OCI-LY1 (cell line): Measurements from ENCODE around the gene NPAS1.
A peak's percentile ranks its signal among the peaks of the same experiment; 100 is the strongest.
"Not testable (repeated sequence)": the region's sequence is repeated elsewhere in the genome, so short reads cannot be mapped to it uniquely, and the experiment has no call there.

ENCODE experiments used
- H2AFZ ChIP-seq: fragments of 200-600 bp; sonication (generic), shearing (Covaris generic); 2 replicates; pipeline ENCODE4 v1.6.0; 2014; ENCODE audit warnings: antibody characterized with exemption, mild to moderate bottlenecking, low read length
- H3F3A ChIP-seq: fragments of 200-600 bp; sonication (generic), shearing (Covaris generic); 2 replicates; pipeline ENCODE4 v1.6.0; 2014; ENCODE audit warnings: mild to moderate bottlenecking, antibody characterized with exemption, low read length, moderate library complexity; ENCODE audit not compliant: insufficient read depth
- H3K27ac ChIP-seq: fragments of 200-600 bp; sonication (generic); 2 replicates; pipeline ENCODE4 v1.5.1; 2014; ENCODE audit warnings: low read length, mixed run types, mild to moderate bottlenecking, low read depth; ENCODE audit not compliant: poor library complexity, severe bottlenecking
- H3K27me3 ChIP-seq: fragments of 200-600 bp; sonication (generic); 2 replicates; pipeline ENCODE4 v1.6.0; 2014; ENCODE audit warnings: antibody characterized with exemption, mild to moderate bottlenecking, low read length, moderate library complexity; ENCODE audit not compliant: insufficient read depth
- H3K36me3 ChIP-seq: fragments of 200-600 bp; sonication (generic); 2 replicates; pipeline ENCODE4 v1.6.1; 2014; ENCODE audit warnings: mild to moderate bottlenecking, antibody characterized with exemption, low read length, moderate library complexity, mixed read lengths; ENCODE audit not compliant: insufficient read depth
- H3K4me1 ChIP-seq: fragments of 200-600 bp; sonication (generic); 2 replicates; pipeline ENCODE4 v1.5.1; 2014; ENCODE audit warnings: mild to moderate bottlenecking, low read length, moderate library complexity; ENCODE audit not compliant: insufficient read depth, severe bottlenecking
- H3K4me2 ChIP-seq: fragments of 200-600 bp; sonication (generic), shearing (Covaris generic); 2 replicates; pipeline ENCODE4 v1.6.1; 2014; ENCODE audit warnings: low read length
- H3K4me3 ChIP-seq: fragments of 200-600 bp; sonication (generic); 2 replicates; pipeline ENCODE4 v1.5.1; 2014; ENCODE audit warnings: low read length, low read depth, mild to moderate bottlenecking, mixed read lengths; ENCODE audit not compliant: poor library complexity, severe bottlenecking
- H3K79me2 ChIP-seq: fragments of 200-600 bp; shearing (Covaris generic); 2 replicates; pipeline ENCODE4 v1.6.1; 2016; ENCODE audit warnings: mixed run types, low read length, mixed read lengths; ENCODE audit not compliant: insufficient read depth
- H3K9ac ChIP-seq: fragments of 200-600 bp; sonication (generic), shearing (Covaris generic); 2 replicates; pipeline ENCODE4 v1.6.1; 2014; ENCODE audit warnings: mild to moderate bottlenecking, low read length, mixed read lengths
- H3K9me2 ChIP-seq: fragments of 200-600 bp; sonication (generic), shearing (Covaris generic); 2 replicates; pipeline ENCODE4 v1.6.1; 2014; ENCODE audit warnings: low read depth, mild to moderate bottlenecking, low read length, mixed read lengths
- H3K9me3 ChIP-seq: fragments of 200-600 bp; shearing (Covaris generic); 2 replicates; pipeline ENCODE4 v1.6.1; 2014; ENCODE audit warnings: low read length, mixed read lengths
- H4K20me1 ChIP-seq: fragments of 200-600 bp; sonication (generic), shearing (Covaris generic); 2 replicates; pipeline ENCODE4 v1.6.0; 2016; ENCODE audit warnings: mild to moderate bottlenecking, low read length; ENCODE audit not compliant: insufficient read depth
- EZH2 ChIP-seq: fragments of 200-600 bp; sonication (generic), shearing (Covaris generic); IDR thresholded peaks from 2 replicates; pipeline ENCODE4 v1.8.0; 2017; ENCODE audit warnings: borderline replicate concordance, mixed run types, mild to moderate bottlenecking, antibody characterized with exemption, low read length, moderate library complexity, mixed read lengths
- TF ChIP-seq, protein P1 (sequence below): fragments of 200-600 bp; sonication (generic), shearing (Covaris generic); IDR thresholded peaks from 2 replicates; pipeline ENCODE4 v1.5.1; 2017; ENCODE audit warnings: mild to moderate bottlenecking, antibody characterized with exemption, low read length, moderate library complexity, mixed read lengths

NPAS1 gene

DNA sequence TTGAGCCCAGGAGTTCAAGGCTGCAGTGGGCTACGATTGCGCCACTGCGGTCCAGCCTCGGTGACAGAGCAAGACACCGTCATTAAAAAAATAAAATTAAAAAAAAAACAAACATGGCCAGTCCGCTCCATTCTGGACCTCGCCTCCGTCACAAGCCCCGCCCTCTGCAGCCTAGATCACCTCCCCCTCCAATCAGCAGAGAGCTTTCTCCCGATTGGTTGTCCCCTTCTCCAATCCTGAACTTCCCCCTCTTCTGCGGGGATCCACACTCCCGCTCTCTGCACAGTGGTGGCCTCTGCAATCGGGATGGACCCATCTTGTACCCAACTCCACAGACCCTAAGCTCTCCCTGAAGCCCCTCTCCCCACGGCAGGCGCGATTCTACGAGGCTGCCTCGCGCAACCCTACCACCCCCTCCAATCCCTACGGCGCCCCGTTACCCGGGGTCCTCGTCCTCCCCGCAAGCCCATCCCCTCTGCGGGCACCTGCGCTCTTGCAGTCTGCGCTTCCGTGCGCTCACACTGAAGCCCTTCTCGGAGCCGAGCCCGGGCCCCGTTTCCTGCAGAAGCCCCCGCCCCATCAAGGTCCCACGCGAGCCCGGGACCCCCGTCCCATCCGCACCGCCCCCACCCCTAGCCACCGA, 28.2 kb downstream of the NPAS1 start:
- no peaks in the 10 kb centered on the region for H3F3A ChIP-seq
- H3K79me2 ChIP-seq: no peaks in the 10 kb centered on the region
- H3K4me1 ChIP-seq: peaks cover 12% of the 10 kb centered on the region
- peak overlapping the region; percentile 89 for H3K4me3 ChIP-seq
- H3K36me3 ChIP-seq: peaks cover 3% of the 10 kb centered on the region; the same call in 1 of the 2 replicates
- H3K9me3 ChIP-seq: no peaks in the 10 kb centered on the region
- H3K4me2 ChIP-seq: peak overlapping the region; percentile 87
- no peaks in the 10 kb centered on the region for H4K20me1 ChIP-seq
- no peaks in the 10 kb centered on the region for H3K27me3 ChIP-seq
- no peak overlapping the region for H2AFZ ChIP-seq
- TF ChIP-seq, protein P1, sequence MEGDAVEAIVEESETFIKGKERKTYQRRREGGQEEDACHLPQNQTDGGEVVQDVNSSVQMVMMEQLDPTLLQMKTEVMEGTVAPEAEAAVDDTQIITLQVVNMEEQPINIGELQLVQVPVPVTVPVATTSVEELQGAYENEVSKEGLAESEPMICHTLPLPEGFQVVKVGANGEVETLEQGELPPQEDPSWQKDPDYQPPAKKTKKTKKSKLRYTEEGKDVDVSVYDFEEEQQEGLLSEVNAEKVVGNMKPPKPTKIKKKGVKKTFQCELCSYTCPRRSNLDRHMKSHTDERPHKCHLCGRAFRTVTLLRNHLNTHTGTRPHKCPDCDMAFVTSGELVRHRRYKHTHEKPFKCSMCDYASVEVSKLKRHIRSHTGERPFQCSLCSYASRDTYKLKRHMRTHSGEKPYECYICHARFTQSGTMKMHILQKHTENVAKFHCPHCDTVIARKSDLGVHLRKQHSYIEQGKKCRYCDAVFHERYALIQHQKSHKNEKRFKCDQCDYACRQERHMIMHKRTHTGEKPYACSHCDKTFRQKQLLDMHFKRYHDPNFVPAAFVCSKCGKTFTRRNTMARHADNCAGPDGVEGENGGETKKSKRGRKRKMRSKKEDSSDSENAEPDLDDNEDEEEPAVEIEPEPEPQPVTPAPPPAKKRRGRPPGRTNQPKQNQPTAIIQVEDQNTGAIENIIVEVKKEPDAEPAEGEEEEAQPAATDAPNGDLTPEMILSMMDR: no peak
- no peak for TF ChIP-seq EZH2
- H3K9me2 ChIP-seq: no peaks in the 10 kb centered on the region
- H3K27ac ChIP-seq: no peak overlapping the region
- H3K9ac ChIP-seq: peak overlapping the region; percentile 84

DNA sequence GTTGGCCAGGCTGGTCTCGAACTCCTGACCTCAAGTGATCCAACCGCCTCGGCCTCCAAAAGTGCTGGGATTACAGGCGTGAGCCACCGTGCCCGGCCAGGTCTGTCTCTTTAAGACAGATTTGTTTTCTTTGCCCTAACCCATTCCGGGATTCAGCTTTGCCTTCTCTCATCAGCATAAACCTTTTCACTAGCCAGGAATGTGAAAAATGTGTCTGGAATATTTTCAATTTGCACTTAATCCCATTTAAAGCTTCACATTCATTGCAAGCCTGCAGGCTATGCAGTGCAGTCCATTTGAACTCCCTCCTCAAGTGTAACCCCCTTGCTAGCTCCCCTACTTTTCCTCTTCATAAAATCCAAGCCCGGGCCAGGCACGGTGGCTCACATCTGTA, 29.7 kb downstream of the NPAS1 start:
- no peaks in the 10 kb centered on the region for H3K79me2 ChIP-seq
- no peak overlapping the region for H2AFZ ChIP-seq
- H4K20me1 ChIP-seq: no peaks in the 10 kb centered on the region
- H3K27ac ChIP-seq: no peak overlapping the region
- peaks cover 12% of the 10 kb centered on the region for H3K4me1 ChIP-seq
- no peak for TF ChIP-seq EZH2
- TF ChIP-seq, protein P1: no peak
- no peak overlapping the region; the same call in 1 of the 2 replicates for H3K9ac ChIP-seq
- H3K9me3 ChIP-seq: no peaks in the 10 kb centered on the region
- no peaks in the 10 kb centered on the region for H3F3A ChIP-seq
- H3K4me3 ChIP-seq: peak overlapping the region; percentile 49
- H3K4me2 ChIP-seq: peak overlapping the region; percentile 38; the same call in 1 of the 2 replicates
- H3K36me3 ChIP-seq: peaks cover 3% of the 10 kb centered on the region; the same call in 1 of the 2 replicates
- H3K27me3 ChIP-seq: no peaks in the 10 kb centered on the region
- no peaks in the 10 kb centered on the region for H3K9me2 ChIP-seq

DNA sequence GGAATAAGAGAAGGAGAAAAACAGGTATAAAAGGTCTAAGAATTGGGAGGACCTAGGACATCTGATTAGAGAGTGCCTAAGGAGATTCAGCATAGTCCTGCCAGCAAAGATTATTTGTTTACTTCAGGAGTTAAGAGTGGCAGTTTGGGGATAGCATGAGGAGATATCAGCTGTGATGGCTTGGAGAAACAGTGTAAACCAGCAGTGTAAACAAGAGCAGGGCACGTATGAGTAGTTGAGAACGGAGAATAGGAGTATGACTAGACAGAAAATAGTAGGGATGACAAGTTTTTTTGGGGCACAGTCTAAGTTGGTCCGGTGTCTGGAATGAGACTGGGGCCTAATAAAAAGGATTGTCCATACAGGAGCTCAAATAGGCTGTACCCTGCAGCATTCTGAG, 30.9 kb downstream of the NPAS1 start:
- H3K27ac ChIP-seq, H4K20me1 ChIP-seq, H3K9ac ChIP-seq, H3K9me2 ChIP-seq, H3K4me3 ChIP-seq, H3K4me2 ChIP-seq, H3K9me3 ChIP-seq, H3K27me3 ChIP-seq, H3F3A ChIP-seq, H3K36me3 ChIP-seq, H3K79me2 ChIP-seq, H2AFZ ChIP-seq: not testable (repeated sequence)
- peaks cover 12% of the 10 kb centered on the region for H3K4me1 ChIP-seq

DNA sequence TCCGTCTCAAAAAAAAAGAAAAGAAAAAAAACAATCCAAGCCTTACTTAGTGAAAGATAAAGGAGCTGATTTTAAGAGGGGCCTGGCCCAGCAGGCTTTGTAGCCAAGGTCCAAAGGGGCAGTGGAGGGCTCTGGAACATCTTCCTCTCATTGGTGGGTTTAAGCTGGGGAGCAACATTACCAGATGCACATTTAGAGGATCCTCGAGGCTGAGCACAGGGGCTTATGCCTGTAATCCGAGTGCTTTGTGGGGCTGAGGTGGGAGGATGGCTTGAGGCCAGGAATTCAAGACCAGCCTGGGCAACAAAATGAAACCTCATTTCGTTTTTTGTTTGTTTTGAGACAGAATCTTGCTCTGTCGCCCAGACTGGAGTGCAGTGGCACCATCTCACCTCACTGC, 36.8 kb downstream of the NPAS1 start:
- no peaks in the 10 kb centered on the region for H3K36me3 ChIP-seq
- H4K20me1 ChIP-seq: no peaks in the 10 kb centered on the region
- no peak overlapping the region for H3K27ac ChIP-seq
- no peaks in the 10 kb centered on the region for H3K9me3 ChIP-seq
- H3K27me3 ChIP-seq: peaks cover 3% of the 10 kb centered on the region; the same call in 1 of the 2 replicates
- H3K4me1 ChIP-seq: no peaks in the 10 kb centered on the region
- no peak overlapping the region for H3K9ac ChIP-seq
- H3K9me2 ChIP-seq: no peaks in the 10 kb centered on the region
- no peaks in the 10 kb centered on the region for H3F3A ChIP-seq
- H3K4me2 ChIP-seq: no peak overlapping the region
- no peaks in the 10 kb centered on the region for H3K79me2 ChIP-seq
- no peak for TF ChIP-seq EZH2
- TF ChIP-seq, protein P1: no peak
- H2AFZ ChIP-seq: no peak overlapping the region
- no peak overlapping the region for H3K4me3 ChIP-seq
